ENCODE data around the gene ISYNA1.

ISYNA1 gene

DNA sequence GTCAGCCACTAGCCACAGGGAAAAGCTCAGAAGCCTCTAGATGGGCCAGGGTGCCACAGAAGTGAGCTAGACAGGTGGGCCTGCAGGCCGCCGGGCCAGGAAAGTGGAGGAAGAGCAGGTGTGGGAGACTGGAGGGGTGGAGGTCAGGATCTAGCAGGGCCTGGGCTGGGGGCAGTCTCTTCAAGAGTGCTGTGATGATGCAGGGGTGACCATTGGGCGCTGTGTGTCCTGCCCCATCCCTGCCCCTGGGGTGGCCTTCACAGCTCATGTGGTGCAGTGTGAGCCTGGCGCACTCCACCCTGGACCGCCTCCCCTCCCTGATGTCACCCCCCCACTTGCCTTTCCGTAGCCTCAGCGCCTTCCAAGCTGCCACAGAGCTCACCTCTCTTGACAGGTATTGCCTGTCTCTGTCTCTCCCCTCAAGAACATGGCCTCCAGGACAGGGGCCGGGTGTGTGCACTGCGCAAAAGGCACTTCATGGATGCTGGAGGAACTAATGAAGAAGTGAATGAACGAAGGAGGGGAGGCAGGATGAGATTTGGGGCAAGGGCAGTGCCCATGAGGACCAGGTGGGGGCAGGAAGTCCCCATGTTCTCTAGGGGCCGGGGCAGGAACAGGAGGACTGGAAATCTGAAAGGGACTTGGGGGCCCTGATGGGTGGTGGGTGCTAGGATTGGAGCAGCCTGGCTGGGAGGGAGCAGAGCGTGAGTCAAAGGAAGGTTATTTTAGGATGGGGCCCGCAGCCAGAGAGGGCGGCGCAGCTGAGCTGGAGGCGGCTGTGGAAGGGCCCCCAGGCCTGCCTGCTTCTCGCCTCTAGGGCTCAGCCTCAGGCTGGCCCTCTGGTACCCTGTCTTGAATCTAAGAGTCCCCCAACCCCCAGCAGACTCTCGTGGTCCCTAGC, 12.2 kb downstream of the ISYNA1 start:
- no peaks in the 10 kb centered on the region for H3K27me3 ChIP-seq (ENCODE audit: insufficient read depth, low read length, poor library complexity)
- no peak overlapping the region for H3K9ac ChIP-seq (ENCODE audit: low read length)
- no peak overlapping the region for H3K27ac ChIP-seq (ENCODE audit: low read depth, low read length)
- peaks cover 2% of the 10 kb centered on the region for H3K4me1 ChIP-seq (ENCODE audit: control insufficient read depth, low read depth, low read length)
- no peak for DNase-seq
- no CpG with 5 or more reads among the region's 18 CpGs for WGBS (ENCODE audit: extremely low coverage, insufficient coverage, low lambda C conversion rate)
- no peak overlapping the region for H3K4ac ChIP-seq (ENCODE audit: low read depth, low read length)
- no peak overlapping the region for H3K4me2 ChIP-seq (ENCODE audit: low read length)
- no peak overlapping the region for H3K4me3 ChIP-seq (ENCODE audit: low read length)
- no peak overlapping the region for H2BK15ac ChIP-seq (replicated peaks; ENCODE audit: low read depth)
- no peak overlapping the region for H4K8ac ChIP-seq (ENCODE audit: low read depth, low read length)
- no peak overlapping the region for H3K56ac ChIP-seq (ENCODE audit: low read length)
- H3K36me3 ChIP-seq (ENCODE audit: control insufficient read depth, insufficient read depth, low read length): no peaks in the 10 kb centered on the region
- peaks cover 7% of the 10 kb centered on the region for H3K79me2 ChIP-seq (ENCODE audit: control insufficient read depth, insufficient read depth, low read length)
- no peak overlapping the region for H2BK5ac ChIP-seq (ENCODE audit: low read length)
- H3K18ac ChIP-seq (ENCODE audit: low read length): no peak overlapping the region
- peaks cover 8% of the 10 kb centered on the region for H3K79me1 ChIP-seq (ENCODE audit: low read length)
- no peak overlapping the region for H4K5ac ChIP-seq (ENCODE audit: low read length)
- H2BK120ac ChIP-seq (ENCODE audit: low read depth, low read length): no peak overlapping the region
- H2AK5ac ChIP-seq (ENCODE audit: low read length): no peak overlapping the region
- no peak overlapping the region for H3K23ac ChIP-seq (ENCODE audit: low read length)

DNA sequence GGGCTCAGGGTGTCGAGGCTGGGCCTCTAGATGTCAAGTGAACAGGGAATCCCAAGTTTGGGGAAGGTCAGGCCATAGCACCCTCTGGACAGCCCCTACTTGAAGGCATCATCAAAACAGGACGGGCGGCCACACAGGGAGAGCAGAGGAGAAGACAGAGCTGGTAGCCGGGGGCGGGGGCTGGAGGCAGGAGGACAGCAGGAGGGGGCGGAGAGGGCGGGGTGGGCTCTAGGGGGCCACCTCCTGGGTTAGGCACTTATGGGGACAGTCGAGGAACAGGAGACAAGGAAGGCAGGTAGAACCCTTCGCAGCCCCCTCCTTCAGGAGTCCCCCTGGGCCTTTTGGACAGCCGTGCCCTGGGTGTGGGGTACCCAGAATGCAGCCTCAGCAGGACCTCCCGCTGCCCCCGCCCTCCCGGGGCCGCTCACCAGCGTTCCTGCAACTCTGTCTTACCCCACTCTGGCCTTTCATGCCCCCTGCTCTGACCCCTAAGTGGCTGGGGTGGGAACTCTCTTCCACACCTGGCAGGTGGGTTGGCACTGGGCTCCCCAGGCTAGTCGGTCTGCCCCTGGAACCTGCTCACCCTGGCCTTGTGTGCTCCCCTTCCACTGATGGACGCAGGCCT, 12.9 kb downstream of the ISYNA1 start:
- no CpG with 5 or more reads among the region's 17 CpGs for WGBS (ENCODE audit: extremely low coverage, insufficient coverage, low lambda C conversion rate)
- Histone ChIP-seq H3K4me3 (ENCODE audit: low read length) (no peak overlapping the region), H3K56ac (ENCODE audit: low read length) (peak overlapping the region; percentile 34), H3K27ac (ENCODE audit: low read depth, low read length) (no peak overlapping the region), H2BK120ac (ENCODE audit: low read depth, low read length) (no peak overlapping the region), H4K5ac (ENCODE audit: low read length) (no peak overlapping the region), H3K36me3 (ENCODE audit: control insufficient read depth, insufficient read depth, low read length) (no peaks in the 10 kb centered on the region), H3K27me3 (ENCODE audit: insufficient read depth, low read length, poor library complexity) (no peaks in the 10 kb centered on the region), H3K4me1 (ENCODE audit: control insufficient read depth, low read depth, low read length) (peaks cover 2% of the 10 kb centered on the region), H3K23ac (ENCODE audit: low read length) (no peak overlapping the region), H3K79me1 (ENCODE audit: low read length) (peaks cover 8% of the 10 kb centered on the region), H4K8ac (ENCODE audit: low read depth, low read length) (no peak overlapping the region), H3K79me2 (ENCODE audit: control insufficient read depth, insufficient read depth, low read length) (peaks cover 7% of the 10 kb centered on the region), H2BK15ac (replicated peaks; ENCODE audit: low read depth) (no peak overlapping the region), H3K9ac (ENCODE audit: low read length) (no peak overlapping the region), H3K4me2 (ENCODE audit: low read length) (no peak overlapping the region), H3K18ac (ENCODE audit: low read length) (no peak overlapping the region), H2AK5ac (ENCODE audit: low read length) (no peak overlapping the region), H3K4ac (ENCODE audit: low read depth, low read length) (no peak overlapping the region), H2BK5ac (ENCODE audit: low read length) (no peak overlapping the region)
- no peak for DNase-seq

DNA sequence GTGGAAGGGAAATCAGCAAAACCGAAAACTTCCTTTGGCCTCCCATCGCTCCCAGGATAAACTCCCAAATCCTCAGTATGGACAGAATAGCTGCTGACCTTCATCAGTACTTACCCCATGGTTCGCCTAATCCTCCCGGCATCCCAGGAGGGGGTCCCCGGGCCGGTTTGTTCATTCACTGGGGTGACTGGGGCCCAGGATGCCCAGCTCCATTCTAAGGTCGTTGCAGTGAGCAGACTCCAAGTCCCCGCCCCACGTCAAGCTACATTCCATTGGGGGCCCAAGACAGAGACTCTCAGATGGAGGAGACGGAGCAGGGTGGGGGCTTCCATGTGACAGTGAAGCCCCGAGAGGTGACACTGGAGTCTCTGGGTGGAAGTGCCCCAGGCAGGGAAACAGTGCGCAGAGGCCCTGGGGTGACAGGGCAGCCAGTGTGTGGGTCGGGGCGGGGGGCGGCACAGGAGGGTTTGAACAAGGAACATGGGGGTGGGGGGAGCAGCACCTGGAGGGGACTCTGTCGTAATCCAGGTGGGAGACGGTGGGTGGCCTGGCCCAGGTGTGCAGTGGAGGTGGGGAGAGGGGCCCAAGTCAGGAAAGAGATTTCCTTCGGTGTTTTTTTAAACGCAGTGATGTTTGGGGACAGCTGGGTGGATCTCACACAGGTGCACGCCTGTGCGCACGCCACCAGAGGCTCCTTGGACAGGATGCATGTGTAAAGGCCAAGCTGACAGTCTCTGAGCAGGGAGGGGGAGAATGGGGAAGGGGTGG, 13.6 kb downstream of the ISYNA1 start:
- Histone ChIP-seq H2BK5ac (ENCODE audit: low read length) (no peak overlapping the region), H3K36me3 (ENCODE audit: control insufficient read depth, insufficient read depth, low read length) (no peaks in the 10 kb centered on the region), H3K27me3 (ENCODE audit: insufficient read depth, low read length, poor library complexity) (no peaks in the 10 kb centered on the region), H3K79me1 (ENCODE audit: low read length) (peaks cover 8% of the 10 kb centered on the region), H2AK5ac (ENCODE audit: low read length) (no peak overlapping the region), H3K79me2 (ENCODE audit: control insufficient read depth, insufficient read depth, low read length) (peaks cover 7% of the 10 kb centered on the region), H3K4me2 (ENCODE audit: low read length) (no peak overlapping the region), H3K4ac (ENCODE audit: low read depth, low read length) (no peak overlapping the region), H3K23ac (ENCODE audit: low read length) (no peak overlapping the region), H3K18ac (ENCODE audit: low read length) (no peak overlapping the region), H3K4me3 (ENCODE audit: low read length) (no peak overlapping the region), H3K4me1 (ENCODE audit: control insufficient read depth, low read depth, low read length) (no peaks in the 10 kb centered on the region), H3K27ac (ENCODE audit: low read depth, low read length) (no peak overlapping the region), H2BK120ac (ENCODE audit: low read depth, low read length) (no peak overlapping the region), H2BK15ac (replicated peaks; ENCODE audit: low read depth) (no peak overlapping the region), H4K8ac (ENCODE audit: low read depth, low read length) (no peak overlapping the region), H4K5ac (ENCODE audit: low read length) (no peak overlapping the region), H3K56ac (ENCODE audit: low read length) (peak overlapping the region; percentile 34), H3K9ac (ENCODE audit: low read length) (no peak overlapping the region)
- DNase-seq: no peak
- no CpG with 5 or more reads among the region's 22 CpGs for WGBS (ENCODE audit: extremely low coverage, insufficient coverage, low lambda C conversion rate)

DNA sequence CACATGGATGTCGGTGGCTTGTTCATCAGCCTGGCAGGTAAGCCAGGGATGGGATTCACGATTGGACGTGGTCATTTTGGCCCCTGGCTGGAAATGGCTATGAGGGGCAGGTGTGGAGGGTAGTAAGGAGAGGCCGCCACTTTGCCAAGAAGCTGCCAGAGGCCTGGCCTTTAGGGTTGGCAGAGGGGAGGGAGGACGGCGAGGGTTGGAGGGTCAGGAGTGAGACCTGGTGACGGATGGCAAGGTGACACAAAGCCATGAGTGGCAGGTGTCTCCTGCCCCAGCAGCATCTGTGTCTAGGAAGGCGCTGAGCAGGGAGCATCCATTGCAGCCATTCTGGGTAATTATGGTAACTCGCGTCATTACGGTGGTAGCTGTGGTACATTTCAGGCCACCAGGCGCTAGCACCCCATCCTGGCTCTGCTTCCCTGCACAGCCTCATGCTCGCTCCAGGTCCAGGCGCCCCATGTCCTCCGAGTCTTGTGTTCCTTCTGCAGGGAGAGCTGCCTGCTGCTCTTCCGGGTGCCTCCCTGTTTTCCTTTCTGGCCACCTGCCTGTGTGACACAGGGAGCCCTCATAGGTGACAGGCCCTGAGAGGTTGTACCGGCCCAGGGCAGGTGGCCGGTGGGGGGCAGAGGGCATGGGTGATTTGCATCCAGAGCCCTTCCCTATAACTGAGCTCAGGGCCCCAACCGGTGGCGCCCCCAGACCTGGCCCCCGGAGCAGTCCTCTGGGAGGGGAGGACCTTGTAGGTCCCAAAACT, 14.5 kb downstream of the ISYNA1 start:
- H4K5ac ChIP-seq (ENCODE audit: low read length): no peak overlapping the region
- H3K9ac ChIP-seq (ENCODE audit: low read length): no peak overlapping the region
- H3K79me1 ChIP-seq (ENCODE audit: low read length): peaks cover 8% of the 10 kb centered on the region
- H3K23ac ChIP-seq (ENCODE audit: low read length): no peak overlapping the region
- peaks cover 4% of the 10 kb centered on the region for H3K4me1 ChIP-seq (ENCODE audit: control insufficient read depth, low read depth, low read length)
- H3K4me2 ChIP-seq (ENCODE audit: low read length): no peak overlapping the region
- H4K8ac ChIP-seq (ENCODE audit: low read depth, low read length): no peak overlapping the region
- DNase-seq: no peak
- no peaks in the 10 kb centered on the region for H3K27me3 ChIP-seq (ENCODE audit: insufficient read depth, low read length, poor library complexity)
- no peak overlapping the region for H3K27ac ChIP-seq (ENCODE audit: low read depth, low read length)
- WGBS (ENCODE audit: extremely low coverage, insufficient coverage, low lambda C conversion rate): no CpG with 5 or more reads among the region's 21 CpGs
- no peak overlapping the region for H3K18ac ChIP-seq (ENCODE audit: low read length)
- H3K36me3 ChIP-seq (ENCODE audit: control insufficient read depth, insufficient read depth, low read length): no peaks in the 10 kb centered on the region
- no peak overlapping the region for H3K4ac ChIP-seq (ENCODE audit: low read depth, low read length)
- H2AK5ac ChIP-seq (ENCODE audit: low read length): no peak overlapping the region
- H2BK5ac ChIP-seq (ENCODE audit: low read length): no peak overlapping the region
- H2BK120ac ChIP-seq (ENCODE audit: low read depth, low read length): no peak overlapping the region
- H2BK15ac ChIP-seq (replicated peaks; ENCODE audit: low read depth): no peak overlapping the region
- peaks cover 7% of the 10 kb centered on the region for H3K79me2 ChIP-seq (ENCODE audit: control insufficient read depth, insufficient read depth, low read length)
- no peak overlapping the region for H3K56ac ChIP-seq (ENCODE audit: low read length)
- no peak overlapping the region for H3K4me3 ChIP-seq (ENCODE audit: low read length)

DNA sequence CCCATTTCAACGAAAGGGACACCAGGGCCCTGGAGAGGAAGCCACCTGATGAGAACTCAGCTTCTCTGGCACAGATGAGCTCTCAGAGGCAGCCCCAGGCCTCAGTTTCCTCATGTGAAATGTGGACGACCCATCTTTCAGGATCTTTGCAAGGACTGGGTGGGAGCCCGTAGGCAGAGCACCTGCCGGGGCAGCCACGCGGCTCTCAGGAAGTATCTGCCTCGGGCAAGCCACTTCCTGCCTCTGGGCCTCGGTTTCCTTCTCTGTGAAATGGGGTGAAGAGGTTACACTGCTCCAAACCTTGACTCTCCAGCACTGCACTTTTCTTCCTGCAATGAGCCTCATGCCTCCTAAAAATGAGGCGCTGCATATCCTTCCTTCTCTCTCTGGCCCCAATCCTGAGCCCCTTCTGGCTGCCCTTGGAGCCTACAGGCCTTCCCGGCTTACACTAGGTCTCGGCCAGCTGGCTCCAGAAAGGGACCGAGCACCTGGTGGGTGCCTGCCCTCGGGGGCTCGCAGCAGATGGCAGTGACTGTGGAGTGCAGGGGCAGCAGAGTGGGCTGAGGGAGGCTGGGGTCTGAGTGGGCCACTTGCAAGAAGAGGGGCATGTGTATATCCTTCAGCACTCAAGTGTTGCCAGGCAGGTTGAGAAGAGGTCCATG, 15.3 kb downstream of the ISYNA1 start:
- no peak overlapping the region for H2BK5ac ChIP-seq (ENCODE audit: low read length)
- no peak overlapping the region for H3K4ac ChIP-seq (ENCODE audit: low read depth, low read length)
- peaks cover 7% of the 10 kb centered on the region for H3K4me1 ChIP-seq (ENCODE audit: control insufficient read depth, low read depth, low read length)
- H4K5ac ChIP-seq (ENCODE audit: low read length): no peak overlapping the region
- no peak overlapping the region for H2AK5ac ChIP-seq (ENCODE audit: low read length)
- H3K56ac ChIP-seq (ENCODE audit: low read length): no peak overlapping the region
- no peaks in the 10 kb centered on the region for H3K36me3 ChIP-seq (ENCODE audit: control insufficient read depth, insufficient read depth, low read length)
- H3K4me2 ChIP-seq (ENCODE audit: low read length): no peak overlapping the region
- no peak overlapping the region for H3K18ac ChIP-seq (ENCODE audit: low read length)
- H2BK120ac ChIP-seq (ENCODE audit: low read depth, low read length): no peak overlapping the region
- no peak overlapping the region for H2BK15ac ChIP-seq (replicated peaks; ENCODE audit: low read depth)
- no peak overlapping the region for H3K4me3 ChIP-seq (ENCODE audit: low read length)
- H3K27ac ChIP-seq (ENCODE audit: low read depth, low read length): no peak overlapping the region
- no CpG with 5 or more reads among the region's 14 CpGs for WGBS (ENCODE audit: extremely low coverage, insufficient coverage, low lambda C conversion rate)
- DNase-seq: no peak
- no peak overlapping the region for H3K23ac ChIP-seq (ENCODE audit: low read length)
- H3K9ac ChIP-seq (ENCODE audit: low read length): no peak overlapping the region
- peaks cover 7% of the 10 kb centered on the region for H3K79me2 ChIP-seq (ENCODE audit: control insufficient read depth, insufficient read depth, low read length)
- H3K79me1 ChIP-seq (ENCODE audit: low read length): peaks cover 8% of the 10 kb centered on the region
- H3K27me3 ChIP-seq (ENCODE audit: insufficient read depth, low read length, poor library complexity): no peaks in the 10 kb centered on the region
- no peak overlapping the region for H4K8ac ChIP-seq (ENCODE audit: low read depth, low read length)
